Prostate gland (tissue), 2 donors: Measurements from ENCODE around the gene CLEC16A.

Experiments used
- CTCF ChIP-seq, 4 experiments: fragments of 200-600 bp in 2 of 4; fragments of 450-650 bp in 2 of 4; sonication (generic) in 2 of 4; IDR thresholded peaks; 1 replicate in 3 of 4; 2 replicates in 1 of 4; pipeline ENCODE4 v1.5.1; 2016 to 2019; ENCODE audit warnings: antibody characterized with exemption in 4 of 4, mild to moderate bottlenecking in 2 of 4, moderate library complexity in 2 of 4
- POLR2A ChIP-seq: fragments of 450-650 bp; IDR thresholded peaks from one replicate; pipeline ENCODE4 v1.6.1; 2016; ENCODE audit warnings: antibody characterized with exemption, mild to moderate bottlenecking
- POLR2AphosphoS5 ChIP-seq: sonication (generic); formaldehyde crosslinking; IDR thresholded peaks from one replicate; pipeline ENCODE4 v1.6.1; 2017; ENCODE audit warnings: antibody characterized with exemption

GRCh38 chr16:11023262-11024039 is 79.1 kb downstream of the CLEC16A start:
- no peak for TF ChIP-seq CTCF (IDR thresholded peaks at IDR 0.05)
- no peak for TF ChIP-seq POLR2A
- no peak for TF ChIP-seq POLR2AphosphoS5
